GM18870 (cell line): Measurements from ENCODE around the gene FREM1.

Source experiments
- ATAC-seq: cut with Tn5 transposase; IDR thresholded peaks from one replicate; pipeline ENCODE4 v1.9.1; 2021; ENCODE audit warnings: moderate library complexity; ENCODE audit not compliant: unreplicated experiment

Gene FREM1

DNA sequence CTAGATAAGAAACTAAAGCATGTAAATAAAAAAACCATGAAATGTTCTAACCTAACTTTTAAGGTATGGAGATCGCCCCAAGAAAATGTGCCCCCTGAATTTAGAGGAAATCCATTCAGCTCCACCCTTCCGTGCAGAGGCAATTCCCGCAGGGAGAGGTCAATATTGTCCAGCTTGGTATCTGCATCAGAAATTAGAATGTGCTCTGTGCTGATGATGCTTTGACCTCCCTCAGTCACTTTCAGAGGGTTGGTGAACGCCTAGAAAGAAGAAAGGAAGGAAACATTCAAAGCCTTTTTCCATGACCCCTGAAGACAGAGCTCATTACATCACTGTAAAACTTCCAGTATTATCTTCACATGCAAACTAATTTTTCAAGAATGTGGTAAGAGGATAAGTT is 91.0 kb downstream of the FREM1 start:
- ATAC-seq, result no peak

DNA sequence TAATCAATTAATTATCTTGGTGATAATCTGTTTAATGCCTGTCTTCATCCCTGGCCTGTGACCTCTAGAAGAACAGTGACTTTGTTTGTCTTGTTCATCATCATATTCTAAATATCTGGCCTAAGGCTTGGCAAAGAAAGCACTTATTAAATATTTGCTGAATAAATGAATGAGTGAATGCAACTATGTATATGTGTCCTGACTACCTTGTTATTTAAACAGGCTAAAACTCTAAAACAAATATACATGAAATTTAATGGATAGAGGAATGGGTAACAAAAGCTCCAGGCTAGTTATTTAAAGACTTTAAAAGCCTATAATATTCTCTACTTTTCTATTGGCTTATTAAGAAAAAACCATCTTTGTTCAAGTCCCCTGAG is 96.0 kb downstream of the FREM1 start:
- ATAC-seq, result no peak

DNA sequence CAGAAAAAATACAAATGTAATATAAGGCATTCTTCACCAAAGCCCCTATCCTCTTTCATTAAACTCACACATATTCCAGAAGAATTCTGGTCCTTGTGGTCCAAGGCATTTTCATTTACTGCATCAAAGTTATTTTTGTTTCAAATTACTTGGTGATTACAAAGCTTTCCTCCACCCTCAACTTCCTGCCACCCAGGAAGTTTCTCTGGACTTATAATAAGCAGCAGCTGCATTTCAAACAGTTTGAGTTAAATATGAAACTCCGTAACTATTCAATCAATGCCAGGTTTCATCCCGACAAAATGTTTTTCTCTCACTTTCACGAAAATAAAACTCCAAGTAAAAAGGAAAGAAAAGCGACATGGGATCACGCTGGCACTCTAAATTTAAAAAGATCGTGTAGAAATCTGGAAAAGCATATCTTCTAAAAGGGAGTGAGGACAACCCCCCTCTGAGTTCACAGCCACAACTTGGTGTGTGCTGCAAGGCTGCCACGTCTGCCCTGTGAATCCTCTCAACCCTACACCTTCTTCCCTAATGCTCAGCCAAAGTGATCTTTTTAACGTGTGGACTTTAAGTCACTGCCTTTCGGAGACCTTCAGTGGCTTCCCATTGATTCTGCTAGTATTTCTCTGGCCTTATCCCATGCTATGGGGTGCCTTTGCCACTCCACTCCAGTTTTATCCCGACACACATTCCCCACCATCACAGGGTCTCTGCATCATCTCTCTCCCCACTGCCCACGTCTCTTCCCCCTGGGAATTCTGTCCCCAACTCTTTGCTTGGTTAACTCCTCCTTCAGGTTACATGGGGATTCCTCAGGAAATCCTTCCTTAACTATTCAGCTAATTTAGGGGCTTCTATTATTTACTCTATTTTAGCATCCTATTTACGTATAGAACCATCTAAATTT is 96.6 kb downstream of the FREM1 start:
- no peak for ATAC-seq

DNA sequence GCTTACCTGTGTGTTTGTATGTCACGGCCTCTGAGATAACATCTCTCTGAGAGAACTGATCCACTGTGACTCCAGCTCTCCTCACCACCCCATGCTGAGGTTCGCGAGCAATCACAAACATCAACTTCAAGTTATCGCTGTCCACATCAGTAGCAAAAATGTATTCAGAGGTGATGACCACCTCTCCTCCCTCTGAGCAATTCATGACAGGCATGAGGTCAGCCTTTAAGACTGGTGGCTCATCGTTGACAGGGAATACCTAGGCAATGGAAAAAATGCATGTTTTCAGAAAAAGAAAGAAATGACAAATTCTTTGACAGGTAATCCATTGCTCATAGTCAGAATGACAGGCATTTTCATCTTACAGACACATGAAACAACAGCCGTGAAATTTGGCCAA is 97.4 kb downstream of the FREM1 start:
- ATAC-seq, result no peak

DNA sequence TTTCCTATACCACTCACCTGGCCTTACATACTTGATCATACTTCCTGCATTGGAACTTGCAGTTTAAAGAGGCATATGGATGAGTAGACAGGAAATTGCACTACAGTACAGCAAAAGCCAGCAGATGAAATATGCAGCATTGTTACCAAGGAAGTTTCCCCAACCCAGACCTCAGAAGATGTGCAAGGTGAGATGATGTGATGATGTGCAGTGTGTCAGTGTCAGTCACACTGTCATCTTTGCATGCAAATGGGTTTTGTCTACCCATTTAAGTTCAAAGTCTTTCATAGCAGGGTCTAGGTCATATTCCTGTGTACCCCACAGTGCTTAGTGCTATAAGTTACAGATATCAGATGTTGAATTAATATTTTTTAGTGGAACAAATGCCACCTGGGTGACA is 98.4 kb downstream of the FREM1 start:
- ATAC-seq, result no peak

DNA sequence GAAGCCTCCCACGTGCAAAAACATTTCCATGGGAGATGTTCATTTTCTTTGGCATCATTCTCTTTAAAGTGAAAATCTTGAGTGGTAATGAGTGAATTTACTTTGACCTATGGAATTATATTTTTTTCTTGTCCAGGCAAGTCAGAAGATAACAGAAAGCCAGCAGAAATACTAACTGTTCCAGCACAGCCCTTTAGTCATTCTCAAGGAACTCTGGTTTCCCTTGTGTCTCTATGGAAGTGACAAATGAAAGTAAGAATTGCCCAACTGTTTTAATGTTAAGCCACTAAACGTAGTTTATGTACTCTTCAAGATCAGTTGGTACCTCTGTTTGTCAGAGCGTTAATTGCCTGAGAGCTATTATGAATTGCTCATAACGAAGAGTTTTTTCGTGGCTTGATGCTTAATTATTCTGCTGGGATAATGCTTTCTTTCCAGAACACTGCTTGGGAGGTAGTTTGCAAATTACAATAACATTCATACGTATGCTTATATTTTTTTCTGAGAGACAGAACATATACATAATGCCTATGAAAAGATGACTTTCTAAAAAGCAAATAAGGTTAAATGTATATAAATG is 103.2 kb downstream of the FREM1 start:
- no peak for ATAC-seq

DNA sequence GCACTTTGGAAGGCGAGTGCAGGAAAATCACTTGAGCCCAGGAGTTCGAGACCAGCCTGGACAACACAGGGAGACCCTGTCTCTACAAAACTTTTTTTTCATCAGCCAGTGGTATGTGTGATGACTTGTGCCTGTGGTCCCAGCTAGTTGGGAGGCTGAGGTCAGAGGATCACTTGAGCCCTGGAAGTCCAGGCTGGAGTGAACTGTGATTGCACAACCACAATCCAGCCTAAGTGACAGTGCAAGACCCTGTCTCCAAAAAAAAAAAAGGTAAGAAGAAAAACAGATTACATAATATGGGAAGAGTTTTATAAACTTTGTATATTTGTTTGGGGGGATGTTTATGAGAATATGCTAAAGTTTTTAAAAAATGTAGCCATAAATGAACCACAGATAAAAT is 111.2 kb downstream of the FREM1 start:
- ATAC-seq, result no peak

DNA sequence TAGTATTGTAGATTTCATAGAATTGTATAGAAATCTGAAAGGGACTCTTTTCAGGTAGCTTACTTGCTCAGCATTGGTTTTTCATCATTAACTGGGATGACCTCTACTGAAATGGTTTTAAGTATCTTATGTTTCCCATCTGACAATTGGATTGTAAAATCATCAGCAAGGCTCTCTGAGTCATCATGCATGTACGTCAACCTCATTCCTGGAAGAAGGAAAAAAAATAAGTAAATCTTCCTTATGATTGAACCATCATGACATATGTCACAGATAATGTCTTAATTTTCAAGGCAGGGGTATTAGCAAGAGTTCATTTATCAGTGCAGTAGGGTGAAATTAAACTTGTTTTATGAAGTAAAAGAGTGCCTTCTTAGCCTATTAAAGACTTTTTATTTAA is 112.8 kb downstream of the FREM1 start:
- ATAC-seq, result no peak

DNA sequence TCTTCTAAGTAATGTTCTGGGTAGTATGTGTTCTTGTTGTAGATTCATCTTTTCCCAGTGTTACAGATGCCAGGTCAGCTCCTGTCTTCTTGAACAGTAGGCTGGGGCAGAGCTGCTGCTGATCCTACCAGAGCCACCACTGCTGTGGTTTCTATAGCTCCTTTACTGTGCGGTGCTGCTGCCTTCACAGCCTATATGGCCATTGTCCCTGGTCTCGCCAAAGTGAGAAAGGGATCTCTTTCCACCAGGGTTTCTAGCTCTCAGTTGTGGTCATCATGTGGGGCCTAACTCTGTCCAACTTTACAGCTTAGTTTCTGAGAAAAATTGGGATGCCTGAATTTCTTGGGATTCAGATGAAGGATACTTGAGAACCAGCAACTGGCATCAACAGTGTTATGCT is 116.8 kb downstream of the FREM1 start:
- no peak for ATAC-seq

DNA sequence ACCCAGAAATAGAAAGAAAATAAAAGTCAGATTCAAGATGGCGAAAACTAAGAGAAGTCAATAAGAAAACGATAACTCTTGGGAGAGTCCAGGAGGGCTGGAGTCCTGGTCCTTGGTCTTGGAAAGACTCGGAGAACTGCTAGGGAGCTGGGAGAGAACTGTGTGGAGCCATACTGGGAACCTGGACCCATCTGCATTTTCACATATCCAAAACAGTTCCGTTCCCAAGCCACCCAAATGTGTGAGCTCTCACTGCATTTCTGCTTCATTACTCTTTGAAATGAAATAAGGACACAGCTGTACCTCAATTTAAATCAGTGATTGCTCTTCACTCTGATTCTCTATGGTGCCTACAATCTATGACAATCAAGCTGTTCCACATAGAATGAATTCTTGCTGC is 119.6 kb downstream of the FREM1 start:
- ATAC-seq, result no peak

DNA sequence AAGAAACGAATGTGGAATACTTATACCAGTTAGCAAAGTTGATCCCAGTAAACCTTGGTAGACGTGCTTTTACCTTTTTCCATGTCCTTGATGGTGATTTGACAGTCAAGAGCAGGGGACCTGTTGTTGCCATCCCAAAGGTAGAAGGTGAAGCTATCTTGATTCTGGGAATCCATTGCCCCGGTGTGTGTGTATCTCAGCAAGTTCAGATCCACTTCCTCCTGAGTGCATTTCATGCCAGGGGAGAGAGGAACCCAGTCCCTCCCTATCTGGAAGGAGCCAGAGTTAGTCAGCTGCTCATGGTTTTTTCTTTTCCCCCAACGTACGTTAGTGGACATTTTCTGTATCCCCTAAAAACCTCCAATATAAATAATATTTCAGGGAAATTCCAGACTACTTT is 121.4 kb downstream of the FREM1 start:
- no peak for ATAC-seq

DNA sequence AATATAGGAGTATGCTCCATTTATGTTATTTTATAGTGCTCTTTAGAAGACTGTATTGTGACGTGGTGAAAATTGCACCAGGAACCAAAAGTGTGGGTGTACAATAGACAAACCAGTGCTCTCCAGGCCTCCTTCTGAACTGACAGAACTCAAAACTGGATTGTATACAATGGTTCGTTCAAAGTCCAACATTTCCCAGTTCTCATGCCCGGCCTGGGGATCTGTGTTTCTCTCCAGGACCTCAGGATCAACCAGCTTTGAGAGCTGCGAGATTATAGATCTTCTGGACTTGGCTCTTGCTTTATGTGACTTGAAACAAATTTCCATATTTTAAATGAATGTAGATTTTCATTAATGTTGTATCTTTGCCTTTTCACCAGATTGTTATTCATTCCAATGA is 126.9 kb downstream of the FREM1 start:
- no peak for ATAC-seq

DNA sequence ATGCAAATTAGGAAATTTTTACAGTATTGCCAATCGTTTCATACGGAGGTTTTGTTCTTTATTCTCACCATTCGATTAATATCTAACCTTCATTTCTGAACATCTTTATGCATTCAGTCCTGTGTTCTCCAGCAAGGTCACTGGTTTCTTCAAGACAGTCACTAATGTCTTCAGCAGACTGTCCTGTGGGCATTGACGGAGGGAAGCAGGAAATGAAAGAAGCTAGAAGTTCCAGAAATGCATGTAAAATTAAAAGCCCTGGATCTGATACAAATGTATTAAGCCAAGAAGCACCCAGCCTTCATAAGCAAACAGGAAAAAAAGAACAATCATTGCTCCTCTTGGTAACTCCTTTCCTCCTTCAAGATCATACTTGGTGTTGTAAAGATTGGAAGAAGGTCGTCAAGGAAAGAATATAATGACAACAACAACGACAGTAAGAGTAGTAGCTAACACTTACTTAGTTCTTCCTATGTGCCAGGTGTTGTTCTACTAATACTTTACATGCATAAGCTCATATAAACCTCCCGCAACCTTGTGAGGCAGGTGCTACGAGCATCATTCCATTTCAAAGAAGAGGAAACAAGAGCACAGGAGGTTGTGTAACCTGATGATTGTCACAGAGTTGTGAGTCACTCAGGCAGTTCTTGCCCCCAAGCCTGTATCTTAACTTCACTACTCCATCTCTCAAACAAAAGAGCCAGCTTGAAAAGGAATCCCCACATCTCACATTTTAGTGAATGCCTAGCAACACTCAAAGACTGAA is 127.8 kb downstream of the FREM1 start:
- no peak for ATAC-seq

DNA sequence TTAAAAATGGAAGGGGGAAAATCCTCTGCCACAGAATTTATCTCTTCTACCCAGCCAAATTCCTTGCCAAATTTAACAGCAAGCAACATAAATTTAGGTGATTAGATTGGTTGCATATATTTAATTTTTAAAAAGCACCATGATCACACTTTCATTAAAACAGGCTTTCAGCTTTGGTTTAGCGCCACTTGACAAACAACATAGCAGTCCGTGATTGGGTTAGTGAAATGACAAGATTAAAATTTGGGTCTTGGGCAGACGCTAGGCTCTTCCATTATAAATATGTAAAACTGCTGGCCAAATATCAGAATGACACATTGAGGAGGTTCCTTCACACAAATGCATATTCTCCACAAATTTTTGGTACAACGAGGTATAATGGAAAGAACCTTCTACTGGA is 129.5 kb downstream of the FREM1 start:
- ATAC-seq, result no peak

DNA sequence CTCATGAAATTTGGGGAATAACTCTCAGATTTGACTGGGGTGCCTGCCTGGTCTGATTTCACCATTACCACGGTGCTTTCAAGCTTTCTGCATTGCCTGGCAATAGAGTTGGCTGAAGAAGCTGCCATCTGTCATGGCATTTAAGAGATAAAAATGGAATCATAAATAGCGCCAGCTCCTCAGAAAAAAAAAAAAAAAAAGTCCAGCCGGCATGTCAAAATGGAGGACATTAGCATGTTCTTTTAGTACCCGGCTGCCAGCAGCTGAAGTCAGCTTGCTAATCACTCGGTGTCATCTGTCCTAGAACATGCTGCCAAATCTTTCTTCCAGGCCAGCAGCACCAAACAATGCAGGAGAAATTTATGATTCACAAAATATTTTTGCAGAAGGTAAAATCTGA is 130.0 kb downstream of the FREM1 start:
- ATAC-seq, result no peak

DNA sequence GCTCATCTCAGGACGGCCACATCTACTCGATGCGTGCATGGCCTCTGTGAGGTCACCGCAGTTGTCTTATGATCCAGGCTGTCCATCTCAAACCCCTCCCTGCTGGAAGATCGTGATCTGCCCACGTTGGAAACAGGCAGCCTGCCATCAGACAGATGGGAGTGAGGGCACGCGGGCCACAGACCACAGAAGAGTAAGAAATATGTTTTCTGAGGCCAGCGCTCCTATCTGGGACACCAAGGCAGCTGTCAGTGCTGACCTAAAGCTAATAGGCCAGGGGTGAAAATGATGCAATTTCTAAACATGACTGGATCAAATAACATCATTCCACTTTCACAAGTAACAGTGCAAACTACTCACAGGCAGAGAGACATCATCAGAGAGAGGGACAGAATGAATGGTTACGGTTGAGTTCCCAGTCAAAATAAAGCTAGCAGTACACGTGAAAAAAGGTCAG is 130.6 kb downstream of the FREM1 start:
- ATAC-seq, result no peak

DNA sequence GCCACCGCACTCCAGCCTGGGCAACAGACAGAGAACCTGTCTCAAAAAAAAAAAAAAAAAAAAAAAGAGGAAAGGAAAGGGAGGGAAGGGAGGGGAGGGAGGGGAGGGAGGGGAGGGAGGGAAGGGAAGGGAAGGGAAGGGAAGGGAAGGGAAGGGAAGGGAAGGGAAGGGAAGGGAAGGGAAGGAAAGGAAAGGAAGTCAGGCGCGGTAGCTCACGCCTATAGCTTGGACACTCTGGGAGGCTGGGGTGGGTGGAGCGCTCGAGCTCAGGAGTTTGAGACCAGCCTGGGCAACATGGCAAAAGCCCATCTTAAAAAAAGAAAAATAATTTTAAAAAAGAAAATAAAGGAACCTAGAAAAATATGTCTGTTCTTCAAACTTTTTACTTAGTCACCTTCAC is 131.7 kb downstream of the FREM1 start:
- no peak for ATAC-seq

DNA sequence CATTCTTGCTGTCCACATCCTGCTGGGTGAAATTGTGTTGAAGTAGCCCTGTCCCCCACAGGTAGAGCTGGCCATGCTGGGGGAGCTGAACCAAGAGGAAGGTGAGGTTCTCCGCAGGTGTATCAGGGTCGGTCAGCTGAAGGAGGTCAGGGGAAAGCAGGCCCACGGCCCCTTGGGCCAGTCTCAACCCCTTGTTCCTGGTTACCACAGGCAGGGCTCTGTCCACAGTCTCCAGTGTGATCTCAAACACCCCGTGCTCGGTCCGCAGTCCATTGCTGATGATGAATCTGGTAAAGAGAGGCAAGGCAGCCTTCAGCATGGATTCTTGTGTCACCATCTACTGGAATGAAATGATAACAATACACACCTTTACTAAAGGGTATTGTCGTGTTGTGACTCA is 134.3 kb downstream of the FREM1 start:
- ATAC-seq, result no peak

DNA sequence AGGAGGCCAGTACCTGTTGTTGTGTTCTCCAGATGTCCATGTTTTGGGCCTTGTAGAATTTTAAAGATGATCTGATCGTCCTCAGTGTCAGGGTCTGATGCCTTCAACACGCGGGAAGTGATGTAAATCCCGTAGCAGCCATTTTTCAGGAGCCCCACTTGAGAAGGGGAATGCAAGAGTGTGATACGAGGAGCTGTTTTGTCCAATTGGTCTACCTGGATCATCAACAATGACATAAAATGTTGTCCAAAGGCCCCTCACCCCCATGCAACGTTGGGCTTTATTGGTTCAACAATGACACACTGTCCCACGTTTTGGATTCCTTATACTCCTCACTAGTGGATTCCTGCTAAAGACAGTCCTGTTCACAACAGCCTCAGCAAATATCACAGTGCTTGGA is 139.6 kb downstream of the FREM1 start:
- ATAC-seq, result no peak

DNA sequence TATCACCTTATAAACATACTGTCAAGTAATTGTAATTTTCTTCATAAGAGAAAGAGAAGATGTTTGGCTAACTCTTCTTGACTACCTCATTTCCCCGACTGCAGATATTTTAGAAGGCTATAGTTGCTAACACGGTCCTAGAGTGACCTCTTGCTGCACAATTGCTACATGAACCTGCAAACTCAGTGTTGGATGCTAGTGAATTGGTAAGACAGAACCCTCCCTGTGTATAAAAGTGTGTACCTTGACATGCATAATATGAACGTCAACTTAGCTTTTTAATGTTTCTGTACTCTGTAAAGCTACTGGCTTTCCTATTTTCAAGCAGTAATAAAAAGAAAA is 141.0 kb downstream of the FREM1 start:
- no peak for ATAC-seq

DNA sequence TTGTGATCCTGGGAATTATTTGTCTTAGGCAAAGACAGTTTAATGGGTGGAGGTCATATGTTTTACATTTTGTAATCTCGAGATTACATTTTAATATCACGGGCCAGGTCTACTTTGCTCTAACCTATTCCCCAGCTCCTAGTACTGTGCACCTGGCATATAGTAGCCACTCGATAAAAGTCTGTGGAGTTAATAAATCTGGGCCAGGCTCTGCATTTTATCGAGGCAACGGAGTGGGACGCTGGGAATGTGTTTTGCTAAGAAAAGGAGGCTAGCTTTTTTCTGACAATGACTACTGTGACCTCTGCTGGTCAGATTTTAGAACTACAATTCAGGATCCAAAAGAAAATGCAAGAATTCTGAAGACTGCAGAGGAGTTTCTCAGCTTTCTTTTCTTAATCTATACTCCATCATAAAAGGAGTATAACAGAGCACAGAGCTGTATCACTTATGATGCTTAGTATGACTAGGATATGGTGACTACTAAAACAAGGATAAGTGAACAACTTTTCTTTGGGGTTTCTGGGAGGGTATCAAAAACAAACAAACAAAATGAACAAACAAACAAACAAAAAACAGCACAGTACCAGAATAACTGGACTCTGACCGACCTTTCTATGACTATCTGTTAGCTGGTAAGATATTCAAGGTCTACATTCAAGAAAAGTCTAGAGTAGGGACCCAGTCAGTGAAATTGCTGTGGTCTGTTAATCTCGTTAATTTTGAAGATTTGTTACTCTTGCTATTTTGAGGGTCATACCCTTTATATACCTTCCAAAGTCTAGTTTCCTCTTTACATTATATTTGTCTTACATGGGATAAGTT is 141.6 kb downstream of the FREM1 start:
- ATAC-seq, result no peak
